HG03520 (cell line): ENCODE data around the gene CMSS1.

Source experiments
- ATAC-seq: cut with Tn5 transposase; IDR thresholded peaks from one replicate; pipeline ENCODE4 v1.9.1; 2021; ENCODE audit warnings: mild to moderate bottlenecking, moderate library complexity; ENCODE audit not compliant: unreplicated experiment

CMSS1 gene

GRCh38 chr3:99928771-99929744 lies 111.4 kb downstream of the CMSS1 start:
- no peak for ATAC-seq

- no peak for ATAC-seq
Measured at GRCh38 chr3:99929745-99930139, 112.1 kb downstream of the CMSS1 start.

- no peak for ATAC-seq
Measured at GRCh38 chr3:99931059-99931458, 113.4 kb downstream of the CMSS1 start.

DNA sequence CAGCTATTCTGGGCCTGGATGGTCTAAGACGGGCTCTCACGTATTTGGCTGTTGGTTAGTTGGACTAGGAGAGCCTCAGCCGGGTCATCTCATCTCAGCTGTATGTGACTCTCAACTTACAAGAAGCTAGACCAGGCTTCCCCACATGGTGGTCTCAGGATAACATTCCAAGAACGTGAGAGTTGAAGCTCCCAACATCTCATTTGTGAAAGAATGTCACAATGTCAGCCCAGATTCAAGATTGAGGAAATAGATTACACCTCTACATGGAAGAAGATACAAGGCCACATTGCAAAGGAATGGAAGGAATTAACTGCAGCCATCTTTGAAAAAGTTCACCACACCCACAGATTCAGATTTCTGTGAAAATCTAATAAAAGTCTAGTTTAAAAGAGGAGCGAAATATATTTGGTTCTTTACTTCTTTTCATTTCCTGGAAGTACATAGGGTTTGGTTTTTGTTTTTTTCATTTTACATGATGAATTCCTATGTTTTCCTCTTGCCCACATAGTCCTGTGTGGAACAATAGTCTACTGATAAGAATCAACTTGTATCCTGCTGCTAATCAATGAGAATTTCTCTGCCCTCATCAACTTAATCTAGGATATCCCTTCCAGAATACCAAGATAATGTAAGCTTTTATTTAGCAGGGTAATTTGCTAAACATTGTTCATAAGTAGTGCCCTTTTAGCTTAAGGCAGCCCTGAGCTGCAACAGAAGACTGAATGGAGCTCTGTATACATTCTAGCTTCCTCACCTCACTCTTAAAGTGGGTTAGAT lies 116.5 kb downstream of the CMSS1 start:
- no peak for ATAC-seq

GRCh38 chr3:99934975-99935797 lies 117.5 kb downstream of the CMSS1 start:
- ATAC-seq = no peak

- no peak for ATAC-seq
Measured at GRCh38 chr3:99938270-99938911, 120.7 kb downstream of the CMSS1 start.

- ATAC-seq = no peak
Measured at GRCh38 chr3:99939876-99940275, 122.2 kb downstream of the CMSS1 start.

DNA sequence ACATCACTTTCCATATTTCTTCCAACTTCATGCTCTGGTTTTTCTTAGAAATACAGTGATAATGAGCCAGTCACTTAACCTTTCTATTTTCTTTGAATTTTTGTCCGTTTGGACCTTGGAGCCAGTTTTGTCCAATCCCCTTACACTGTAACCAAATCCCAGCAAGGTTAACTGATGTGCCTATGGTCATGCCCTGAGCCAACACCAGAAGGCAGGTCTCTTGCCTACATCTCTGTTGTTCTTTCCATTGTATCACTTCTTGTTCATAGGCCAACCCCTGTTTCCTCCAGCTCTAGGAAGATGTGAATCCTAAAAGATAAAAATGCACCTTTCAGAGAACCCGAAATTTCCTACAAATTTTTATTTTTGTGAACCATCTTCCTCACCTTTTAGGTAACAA lies 122.7 kb downstream of the CMSS1 start:
- no peak for ATAC-seq

DNA sequence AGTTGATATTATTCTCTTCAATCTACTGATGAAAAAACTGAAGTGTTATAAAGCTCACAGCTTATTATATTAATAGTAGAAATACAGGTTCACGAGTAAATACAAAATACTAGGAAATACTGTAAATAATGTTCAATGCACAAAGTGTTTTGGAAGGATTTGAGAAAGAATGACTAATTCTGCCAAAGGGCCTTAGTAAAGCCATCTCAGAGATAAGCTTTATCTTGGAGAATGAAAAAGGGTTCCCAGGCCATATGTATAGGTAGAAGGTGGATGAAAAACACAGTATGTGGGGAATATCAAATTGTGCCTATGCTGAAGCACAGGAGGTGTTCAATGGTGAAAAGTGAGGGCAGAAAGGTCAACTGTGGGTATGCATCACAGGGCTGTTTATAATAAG lies 123.5 kb downstream of the CMSS1 start:
- no peak for ATAC-seq

DNA sequence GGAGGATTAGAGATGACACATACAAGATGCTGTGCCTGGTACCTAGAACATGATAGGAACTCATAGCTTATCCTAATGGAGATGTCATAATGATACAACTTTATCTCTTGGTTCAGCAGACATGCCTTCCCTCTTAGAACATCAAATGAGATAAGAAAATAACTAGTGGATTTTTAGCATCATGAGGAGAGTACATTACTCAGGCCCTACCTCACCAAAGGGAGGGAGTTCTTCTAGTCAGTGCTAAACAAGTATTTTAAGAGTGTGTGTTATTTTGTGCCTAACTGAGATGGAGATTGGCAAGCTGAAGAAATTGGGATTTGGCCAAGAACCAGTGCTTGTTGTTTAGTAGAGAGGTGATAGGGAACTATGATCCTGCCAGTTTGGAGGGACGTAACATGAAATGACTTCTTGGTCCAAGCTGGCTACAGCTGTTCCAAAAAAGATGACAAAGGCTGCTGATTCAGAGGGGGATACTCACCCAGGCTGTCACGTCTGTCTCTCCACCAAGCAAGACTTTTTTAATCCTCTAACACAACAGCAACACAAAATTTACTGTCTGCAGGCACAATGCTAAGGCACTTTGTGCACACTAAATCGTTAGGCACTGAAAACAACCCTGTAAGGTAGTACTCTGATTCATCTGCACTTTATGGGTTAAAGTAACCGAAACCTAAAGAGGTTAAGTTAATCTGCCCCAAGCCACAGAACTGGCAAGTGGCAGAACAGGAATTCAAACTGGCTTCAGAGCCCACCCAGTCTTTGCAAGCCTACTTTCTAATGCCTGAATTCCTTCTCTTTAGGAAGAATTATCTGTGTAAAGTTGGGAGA lies 126.5 kb downstream of the CMSS1 start:
- no peak for ATAC-seq

DNA sequence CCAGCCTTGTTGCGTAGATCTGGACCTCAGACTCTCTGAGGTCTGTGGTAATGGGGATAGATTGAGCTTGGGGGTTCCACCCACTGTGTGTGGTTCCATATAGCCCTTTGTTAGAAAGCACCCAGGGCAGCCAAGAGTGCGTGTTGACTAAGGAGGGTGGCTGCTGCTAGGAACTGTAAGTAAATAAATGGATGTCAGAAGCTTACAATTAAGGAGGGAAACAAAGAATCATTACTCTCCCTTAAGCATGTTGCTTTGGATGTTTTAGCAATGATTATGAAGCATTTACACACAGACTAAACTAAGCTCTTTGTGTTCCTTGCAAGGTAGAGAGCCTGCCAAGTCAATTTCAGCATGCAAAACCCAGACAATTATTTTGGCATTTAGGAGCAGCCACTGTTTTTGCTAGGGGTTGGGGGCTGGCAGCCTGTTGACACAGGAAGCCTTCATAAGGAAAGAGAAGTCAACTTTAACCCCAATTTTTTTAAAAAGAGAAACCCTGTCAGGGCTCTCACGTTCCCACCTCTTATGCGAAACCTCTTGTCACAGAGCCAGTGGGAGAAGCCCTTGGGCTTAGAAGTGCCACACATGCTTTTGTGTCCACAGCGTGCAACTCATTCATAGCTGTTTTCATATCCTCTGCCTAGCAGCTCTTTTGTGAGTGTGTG lies 127.8 kb downstream of the CMSS1 start:
- no peak for ATAC-seq

- ATAC-seq = no peak
Measured at GRCh38 chr3:99947356-99947755, 129.7 kb downstream of the CMSS1 start.

GRCh38 chr3:99948467-99949089 lies 130.9 kb downstream of the CMSS1 start:
- no peak for ATAC-seq

- ATAC-seq = no peak
Measured at GRCh38 chr3:99949956-99950670, 132.5 kb downstream of the CMSS1 start.

GRCh38 chr3:99950921-99951320 lies 133.3 kb downstream of the CMSS1 start:
- no peak for ATAC-seq

DNA sequence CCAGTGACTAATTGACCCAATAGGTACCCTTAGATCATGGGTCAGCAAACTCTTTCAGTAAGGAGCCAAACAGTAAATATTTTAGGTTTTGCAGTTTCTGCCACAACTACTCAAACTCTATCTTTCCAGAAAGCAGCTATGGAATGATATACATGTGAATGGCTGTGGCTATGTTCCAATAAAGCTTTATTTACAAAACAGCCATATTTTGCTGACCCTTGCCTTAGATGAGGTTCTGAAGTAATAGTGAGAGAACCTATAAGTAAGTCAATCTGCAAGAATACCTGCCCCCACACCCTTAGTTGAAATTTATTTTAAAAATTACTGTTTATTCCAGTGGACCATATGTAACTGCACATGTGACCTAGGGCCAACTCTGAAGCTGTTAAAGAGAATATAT lies 134.0 kb downstream of the CMSS1 start:
- no peak for ATAC-seq

DNA sequence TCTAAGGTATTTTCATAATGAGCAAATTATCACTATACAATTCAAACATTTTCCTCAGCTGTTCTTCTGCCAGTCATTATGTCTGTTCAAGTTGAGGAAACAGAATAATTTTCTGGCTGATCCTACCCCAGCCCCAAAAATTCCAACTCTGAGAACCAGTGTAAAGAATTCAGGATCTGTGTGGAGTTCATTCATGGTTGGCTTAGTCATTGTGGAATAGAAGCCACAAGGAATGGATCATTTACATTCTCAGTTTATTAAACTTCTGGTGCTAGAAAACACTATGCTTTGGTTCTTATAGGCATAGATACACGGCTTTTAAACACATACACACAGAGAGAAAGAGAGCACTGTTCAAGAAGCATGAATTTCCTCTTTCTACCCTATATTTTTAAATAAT lies 134.6 kb downstream of the CMSS1 start:
- ATAC-seq = no peak

GRCh38 chr3:99953596-99953995 lies 135.9 kb downstream of the CMSS1 start:
- no peak for ATAC-seq
